H1 (cell line): ENCODE results near the gene NECTIN3.

Experiments
- ATF3 ChIP-seq: IDR thresholded peaks from 2 replicates; pipeline ENCODE4 v1.6.1; 2011; ENCODE audit warnings: low read depth, mild to moderate bottlenecking, low read length; ENCODE audit not compliant: insufficient read depth
- CEBPB ChIP-seq: IDR thresholded peaks from 2 replicates; pipeline ENCODE4 v1.6.1; 2012; ENCODE audit warnings: low read depth, low read length
- CHD2 ChIP-seq: IDR thresholded peaks from 2 replicates; pipeline ENCODE4 v1.6.1; 2012; ENCODE audit warnings: low read length, improper control_type of control experiment
- GABPA ChIP-seq: IDR thresholded peaks from 2 replicates; pipeline ENCODE4 v1.6.1; 2011; ENCODE audit warnings: mild to moderate bottlenecking, low read length, moderate library complexity, borderline replicate concordance; ENCODE audit not compliant: insufficient read depth
- HDAC2 ChIP-seq, 2 experiments: fragments of 300-600 bp in 1 of 2; sonication (generic) in 1 of 2; IDR thresholded peaks; 2 replicates each; pipeline ENCODE4 v1.6.1; 2011 to 2012; ENCODE audit warnings: low read depth in 2 of 2, low read length in 2 of 2, mild to moderate bottlenecking in 2 of 2, moderate library complexity in 2 of 2, borderline replicate concordance in 1 of 2, inconsistent platforms in 1 of 2
- JUND ChIP-seq: IDR thresholded peaks from 2 replicates; pipeline ENCODE4 v1.6.1; 2011; ENCODE audit warnings: mild to moderate bottlenecking, improper control_type of control experiment, low read length
- POLR2A ChIP-seq, 2 experiments: IDR thresholded peaks; 1 replicate in 1 of 2; 2 replicates in 1 of 2; pipeline ENCODE4 v1.6.1; 2011; ENCODE audit warnings: low read depth in 2 of 2, low read length in 2 of 2, mild to moderate bottlenecking in 2 of 2; ENCODE audit errors: control extremely low read depth in 1 of 2
- RAD21 ChIP-seq, 2 experiments: IDR thresholded peaks in 1 of 2; conservative IDR thresholded peaks in 1 of 2; 2 replicates each; pipeline ENCODE4 v1.6.1; 2011; ENCODE audit warnings: low read depth in 2 of 2, low read length in 2 of 2, improper control_type of control experiment in 1 of 2, inconsistent platforms in 1 of 2, mild to moderate bottlenecking in 1 of 2, moderate library complexity in 1 of 2
- RFX5 ChIP-seq: IDR thresholded peaks from 2 replicates; pipeline ENCODE4 v1.6.1; 2011; ENCODE audit warnings: low read depth, low read length, improper control_type of control experiment, borderline replicate concordance
- SIRT6 ChIP-seq: IDR thresholded peaks from one replicate; pipeline ENCODE4 v1.7.1; 2012; ENCODE audit warnings: low read length, inconsistent platforms
- SP2 ChIP-seq: IDR thresholded peaks from 2 replicates; pipeline ENCODE4 v1.6.1; 2012; ENCODE audit warnings: mild to moderate bottlenecking, low read length, inconsistent platforms
- TF ChIP-seq, protein P1 (sequence below), 3 experiments: IDR thresholded peaks; 1 replicate in 2 of 3; 2 replicates in 1 of 3; pipeline versions ENCODE4 v1.5.1 to v1.6.1; 2011; ENCODE audit warnings: low read length in 3 of 3, mild to moderate bottlenecking in 3 of 3, inconsistent platforms in 2 of 3, low read depth in 1 of 3, moderate library complexity in 1 of 3; ENCODE audit not compliant: insufficient read depth in 1 of 3; ENCODE audit errors: control extremely low read depth in 1 of 3
- TF ChIP-seq, protein P2 (sequence below): IDR thresholded peaks from 2 replicates; pipeline ENCODE4 v1.6.1; 2011; ENCODE audit warnings: low read length, improper control_type of control experiment

- TF ChIP-seq RAD21 (IDR thresholded peaks at IDR 0.05 in 1 of 2, conservative IDR thresholded peaks at IDR 0.05 in 1 of 2; ENCODE audit: low read depth in 2 of 2, low read length in 2 of 2), result no peak
- TF ChIP-seq JUND, result no peak
- TF ChIP-seq CHD2, result no peak
- no peak for TF ChIP-seq CEBPB
- no peak for TF ChIP-seq SP2
- TF ChIP-seq, protein P1, sequence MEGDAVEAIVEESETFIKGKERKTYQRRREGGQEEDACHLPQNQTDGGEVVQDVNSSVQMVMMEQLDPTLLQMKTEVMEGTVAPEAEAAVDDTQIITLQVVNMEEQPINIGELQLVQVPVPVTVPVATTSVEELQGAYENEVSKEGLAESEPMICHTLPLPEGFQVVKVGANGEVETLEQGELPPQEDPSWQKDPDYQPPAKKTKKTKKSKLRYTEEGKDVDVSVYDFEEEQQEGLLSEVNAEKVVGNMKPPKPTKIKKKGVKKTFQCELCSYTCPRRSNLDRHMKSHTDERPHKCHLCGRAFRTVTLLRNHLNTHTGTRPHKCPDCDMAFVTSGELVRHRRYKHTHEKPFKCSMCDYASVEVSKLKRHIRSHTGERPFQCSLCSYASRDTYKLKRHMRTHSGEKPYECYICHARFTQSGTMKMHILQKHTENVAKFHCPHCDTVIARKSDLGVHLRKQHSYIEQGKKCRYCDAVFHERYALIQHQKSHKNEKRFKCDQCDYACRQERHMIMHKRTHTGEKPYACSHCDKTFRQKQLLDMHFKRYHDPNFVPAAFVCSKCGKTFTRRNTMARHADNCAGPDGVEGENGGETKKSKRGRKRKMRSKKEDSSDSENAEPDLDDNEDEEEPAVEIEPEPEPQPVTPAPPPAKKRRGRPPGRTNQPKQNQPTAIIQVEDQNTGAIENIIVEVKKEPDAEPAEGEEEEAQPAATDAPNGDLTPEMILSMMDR (IDR thresholded peaks at IDR 0.05; ENCODE audit: control extremely low read depth in 1 of 3, insufficient read depth in 1 of 3, low read depth in 1 of 3, low read length in 3 of 3), result no peak
- no peak for TF ChIP-seq RFX5
- no peak for TF ChIP-seq POLR2A (IDR thresholded peaks at IDR 0.05; ENCODE audit: control extremely low read depth in 1 of 2, low read depth in 2 of 2, low read length in 2 of 2)
- TF ChIP-seq SIRT6, result no peak
- TF ChIP-seq, protein P2, sequence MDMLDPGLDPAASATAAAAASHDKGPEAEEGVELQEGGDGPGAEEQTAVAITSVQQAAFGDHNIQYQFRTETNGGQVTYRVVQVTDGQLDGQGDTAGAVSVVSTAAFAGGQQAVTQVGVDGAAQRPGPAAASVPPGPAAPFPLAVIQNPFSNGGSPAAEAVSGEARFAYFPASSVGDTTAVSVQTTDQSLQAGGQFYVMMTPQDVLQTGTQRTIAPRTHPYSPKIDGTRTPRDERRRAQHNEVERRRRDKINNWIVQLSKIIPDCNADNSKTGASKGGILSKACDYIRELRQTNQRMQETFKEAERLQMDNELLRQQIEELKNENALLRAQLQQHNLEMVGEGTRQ, result no peak
- no peak for TF ChIP-seq GABPA
- no peak for TF ChIP-seq ATF3
- no peak for TF ChIP-seq HDAC2 (IDR thresholded peaks at IDR 0.05; ENCODE audit: borderline replicate concordance in 1 of 2, low read depth in 2 of 2, low read length in 2 of 2)
Observed at GRCh38 chr3:111106993-111107661, 35.5 kb downstream of the NECTIN3 start.
